K562 (cell line): ENCODE data around the gene SPINK2. TPM values are rescaled to one million over a fixed set of nuclear protein-coding genes. Genes with fewer than 3 reads are reported as not detected.

ENCODE experiments used
- ATAC-seq: fragments of 200-7000 bp; cut with Tn5 transposase; 3 replicates; pipeline ENCODE4 v1.9.1; 2020; ENCODE audit warnings: moderate library complexity
- BruUV-seq: library from RNA; stranded (reverse); fragments of 400-500 nt; replicated peaks from 2 replicates; lab custom pipeline; 2021; lab: Mats Ljungman, UMichigan
- CTCF ChIA-PET: fragments of 300-600 bp; formaldehyde crosslinking; extraction: SDS; loops from one replicate; lab custom pipeline; 2021; ENCODE audit warnings: low intra/inter-chr PET ratio; lab: Yijun Ruan, JAX
- POLR2A ChIA-PET: fragments of 300-600, 350-650 bp; sonication (Branson Sonifier 250); formaldehyde crosslinking; extraction: SDS; loops from one replicate; lab custom pipeline; 2021; ENCODE audit warnings: antibody characterized with exemption, inconsistent platforms; lab: Yijun Ruan, JAX
- DNase-seq, 4 experiments: peaks; one replicate each; pipeline versions ENCODE4 v3.0.0 to v3.0.0-alpha.2; 2011 to 2018; ENCODE audit warnings: low spot score in 3 of 4, mixed read lengths in 3 of 4; ENCODE audit errors: extremely low read depth in 1 of 4
- FAIRE-seq: peaks from 2 replicates; lab custom pipeline; 2011; peaks lifted over from hg19 to GRCh38; lab: Jason Lieb, UNC
- H2AFZ ChIP-seq: 2 replicates; pipeline ENCODE4 v1.6.0; 2011; ENCODE audit warnings: low read depth, low read length, control low read depth, inconsistent platforms
- H3K27ac ChIP-seq: fragments of 200-600 bp; 3 replicates; pipeline ENCODE4 v1.8.0; 2011; ENCODE audit warnings: low read depth, mild to moderate bottlenecking, control low read depth, inconsistent platforms, low read length, moderate library complexity, mixed read lengths; ENCODE audit errors: extremely low read depth
- H3K27me3 ChIP-seq, 2 experiments: fragments of 300-600 bp in 1 of 2; 2 replicates in 1 of 2; 3 replicates in 1 of 2; pipeline versions ENCODE4 v1.6.0 to v1.8.0; 2011; ENCODE audit warnings: inconsistent platforms in 2 of 2, low read length in 2 of 2, mild to moderate bottlenecking in 1 of 2, mixed read lengths in 1 of 2, moderate library complexity in 1 of 2; ENCODE audit not compliant: control insufficient read depth in 2 of 2, insufficient read depth in 2 of 2
- H3K36me3 ChIP-seq: fragments of 300-600 bp; 3 replicates; pipeline ENCODE4 v1.8.0; 2011; ENCODE audit warnings: mild to moderate bottlenecking, low read length, inconsistent platforms; ENCODE audit not compliant: control insufficient read depth, insufficient read depth
- H3K4me1 ChIP-seq, 2 experiments: fragments of 200-600 bp in 1 of 2; replicated peaks in 1 of 2; 2 replicates in 1 of 2; 3 replicates in 1 of 2; pipeline versions ENCODE4 v1.5.1 to v1.8.0; 2011; ENCODE audit warnings: inconsistent platforms in 2 of 2, low read length in 2 of 2, mild to moderate bottlenecking in 1 of 2, mixed read lengths in 1 of 2, moderate library complexity in 1 of 2; ENCODE audit not compliant: control insufficient read depth in 2 of 2, insufficient read depth in 2 of 2
- H3K4me2 ChIP-seq: 2 replicates; pipeline ENCODE4 v1.6.1; 2011; ENCODE audit warnings: low read length, control low read depth, inconsistent platforms, mixed read lengths; ENCODE audit not compliant: insufficient read depth
- H3K4me3 ChIP-seq: fragments of 200-600 bp; sonication (generic), shearing (Covaris generic); 2 replicates; pipeline ENCODE4 v1.5.1; 2016; ENCODE audit warnings: control low read depth, inconsistent platforms
- H3K79me2 ChIP-seq: fragments of 200-600 bp; 3 replicates; pipeline ENCODE4 v1.8.0; 2011; ENCODE audit warnings: low read length, inconsistent platforms; ENCODE audit not compliant: control insufficient read depth, insufficient read depth
- H3K9ac ChIP-seq, 2 experiments: 2 replicates each; pipeline versions ENCODE4 v1.6.0 to v1.6.1; 2011; ENCODE audit warnings: low read depth in 2 of 2, low read length in 2 of 2, control low read depth in 1 of 2, inconsistent platforms in 1 of 2, mild to moderate bottlenecking in 1 of 2, mixed read lengths in 1 of 2; ENCODE audit not compliant: insufficient read depth in 1 of 2
- H3K9me1 ChIP-seq: one replicate; pipeline ENCODE4 v1.6.0; 2011; ENCODE audit warnings: inconsistent platforms, mild to moderate bottlenecking, low read length, moderate library complexity; ENCODE audit not compliant: control insufficient read depth, insufficient read depth
- H3K9me3 ChIP-seq: replicated peaks from 2 replicates; pipeline ENCODE4 v1.5.1; 2011; ENCODE audit warnings: low read depth, low read length, inconsistent platforms; ENCODE audit not compliant: control insufficient read depth, insufficient read depth
- H4K20me1 ChIP-seq: replicated peaks from 2 replicates; pipeline ENCODE4 v1.6.1; 2011; ENCODE audit warnings: low read length, inconsistent platforms, mixed read lengths; ENCODE audit not compliant: control insufficient read depth, insufficient read depth
- OTX1 ChIP-seq: fragments of 450-650 bp; formaldehyde crosslinking; IDR thresholded peaks from 2 replicates; pipeline ENCODE4 v1.4.0; 2022; ENCODE audit warnings: mild to moderate bottlenecking
- PYGO2 ChIP-seq: fragments of 450-650 bp; IDR thresholded peaks from 2 replicates; pipeline ENCODE4 v1.6.1; 2016; ENCODE audit warnings: mild to moderate bottlenecking, missing genetic modification characterization, moderate library complexity, missing compliant biosample characterization
- STAG1 ChIP-seq: sonication (generic); formaldehyde crosslinking; IDR thresholded peaks from 2 replicates; pipeline ENCODE4 v1.5.0; 2020; ENCODE audit warnings: missing genetic modification reagents, borderline replicate concordance
- TRIM28 ChIP-seq: fragments of 450-650 bp; IDR thresholded peaks from 2 replicates; pipeline ENCODE4 v1.6.1; 2017
- WGBS: fragments of 100-300 bp; shearing (Covaris generic); methylation state at CpG from one replicate; pipeline ENCODE4 v1.1.6; 2016; ENCODE audit warnings: low coverage, mixed read lengths; ENCODE audit not compliant: insufficient coverage; ENCODE audit errors: missing lambda C conversion rate; 5-methylcytosine and 5-hydroxymethylcytosine counted together
- in situ Hi-C: fragments of 300-500 bp; cut with MboI; formaldehyde crosslinking; loops from 4 replicates; pipeline ENCODE4 v1.15.0; 2018; ENCODE audit warnings: inconsistent platforms, mixed read lengths
- intact Hi-C: fragments of 100-400 bp; cut with micrococcal nuclease; formaldehyde crosslinking; loops from 2 replicates; pipeline ENCODE4 v1.14.2; 2022
- polyA plus RNA-seq, 8 experiments: library from polyadenylated mRNA; depleted of rRNA in 4 of 8; stranded (reverse) in 5 of 8; unstranded in 3 of 8; fragments of >200 nt; fragmentation: Nextera tagmentation in 2 of 8; fragmentation: Illumina TruSeq in 1 of 8; extraction: Ambion mirVana in 2 of 8; extraction: Trizol in 1 of 8; gene quantifications; 2 replicates each; pipeline versions ENCODE4 v1.2.1 to v1.2.3, GENCODE V29; 2011 to 2014; ENCODE audit warnings: inconsistent platforms in 1 of 8, missing spikeins in 1 of 8
- total RNA-seq, 7 experiments: library from RNA; depleted of rRNA in 6 of 7; stranded (reverse); fragments of >200 nt in 6 of 7; fragmentation: Illumina TruSeq in 2 of 7; extraction: Trizol in 2 of 7; gene quantifications; 2 replicates each; pipeline versions ENCODE4 v1.2.1 to v1.2.3, GENCODE V29; 2011 to 2021; ENCODE audit warnings: low replicate concordance in 1 of 7
- TF ChIP-seq, protein P1 (sequence below): fragments of 250-450 bp; sonication (Bioruptor Pico); IDR thresholded peaks from 2 replicates; pipeline ENCODE4 v1.8.0; 2022; ENCODE audit warnings: moderate library complexity, mild to moderate bottlenecking, inconsistent platforms
- TF ChIP-seq, protein P2 (sequence below): fragments of 250-450 bp; sonication (Bioruptor Pico); IDR thresholded peaks from 2 replicates; pipeline ENCODE4 v1.5.0; 2022; ENCODE audit warnings: mild to moderate bottlenecking
- TF ChIP-seq, protein P3 (sequence below), 2 experiments: fragments of 450-650 bp; IDR thresholded peaks; 2 replicates each; pipeline ENCODE4 v1.6.1; 2018; ENCODE audit warnings: mild to moderate bottlenecking in 2 of 2, low read depth in 1 of 2; ENCODE audit not compliant: partially characterized antibody in 2 of 2

Gene SPINK2
- total and polyA plus RNA-seq, 9 of the 15 experiments (the other 6 are each of a cell fraction or from before 2014, with no cell fraction given), result not detected

DNA sequence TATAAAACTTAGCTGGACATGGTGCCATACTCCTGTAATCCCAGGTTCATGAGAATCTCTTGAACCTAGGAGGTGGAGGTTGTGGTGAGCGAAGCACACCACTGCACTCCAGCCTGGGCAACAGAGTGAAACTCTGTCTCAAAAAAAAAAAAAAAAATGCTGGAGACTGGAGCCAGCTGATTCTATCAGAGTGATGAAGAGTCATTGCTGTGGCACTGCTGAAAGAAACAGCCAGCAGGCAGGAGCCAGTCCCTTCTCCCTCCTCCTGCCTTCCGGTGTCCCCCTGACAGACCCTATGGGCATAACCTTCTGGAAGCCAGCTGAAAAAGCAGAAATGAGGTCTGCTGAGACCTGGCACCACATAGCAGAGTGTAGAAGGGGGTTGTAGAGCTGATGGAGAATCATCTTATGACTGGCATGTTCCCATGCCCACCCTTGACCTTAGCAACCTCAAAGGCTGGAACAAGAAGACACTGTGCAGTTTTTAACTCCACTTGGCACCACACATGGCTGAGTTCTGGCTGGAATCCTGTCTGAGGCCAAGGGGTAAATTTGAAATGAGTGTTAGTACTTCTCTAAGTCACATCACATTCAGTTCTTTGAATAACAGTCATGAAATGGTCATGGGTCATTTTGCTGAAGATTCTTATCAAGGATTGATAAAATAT, 2.6 kb upstream of the SPINK2 start:
- BruUV-seq, result no TSS peak
- no peak for FAIRE-seq
- Histone ChIP-seq H2AFZ (no peak overlapping the region), H3K9me1 (no peaks in the 10 kb centered on the region), H3K36me3 (no peaks in the 10 kb centered on the region), H3K79me2 (no peaks in the 10 kb centered on the region), H3K27ac (no peak overlapping the region), H3K27me3 (peaks cover 7 to 19% of the 10 kb centered on the region in 2 experiments; a peak in 3 of 5 replicates), H3K4me3 (no peak overlapping the region), H3K4me2 (no peak overlapping the region), H3K4me1 (peaks cover 0 to 5% of the 10 kb centered on the region in 2 experiments; a peak in 2 of 5 replicates), H3K9ac (no peak overlapping the region), H3K9me3 (no peaks in the 10 kb centered on the region), H4K20me1 (no peaks in the 10 kb centered on the region)
- 0% methylated on average over 2 of the region's 2 CpGs for WGBS
- DNase-seq, result no peak
- in situ Hi-C loops, result no loop called here
- CTCF ChIA-PET, result no interaction called here
- intact Hi-C loops, result no loop called here
- POLR2A ChIA-PET, result interaction anchor here (0.6 kb wide), 1 partner anchor 23 kb away, joined by 3 read pairs; no protein-coding TSS in a partner anchor
- TF ChIP-seq, protein P1, sequence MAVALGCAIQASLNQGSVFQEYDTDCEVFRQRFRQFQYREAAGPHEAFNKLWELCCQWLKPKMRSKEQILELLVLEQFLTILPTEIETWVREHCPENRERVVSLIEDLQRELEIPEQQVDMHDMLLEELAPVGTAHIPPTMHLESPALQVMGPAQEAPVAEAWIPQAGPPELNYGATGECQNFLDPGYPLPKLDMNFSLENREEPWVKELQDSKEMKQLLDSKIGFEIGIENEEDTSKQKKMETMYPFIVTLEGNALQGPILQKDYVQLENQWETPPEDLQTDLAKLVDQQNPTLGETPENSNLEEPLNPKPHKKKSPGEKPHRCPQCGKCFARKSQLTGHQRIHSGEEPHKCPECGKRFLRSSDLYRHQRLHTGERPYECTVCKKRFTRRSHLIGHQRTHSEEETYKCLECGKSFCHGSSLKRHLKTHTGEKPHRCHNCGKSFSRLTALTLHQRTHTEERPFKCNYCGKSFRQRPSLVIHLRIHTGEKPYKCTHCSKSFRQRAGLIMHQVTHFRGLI (CRISPR knock-in tag), result no peak
- TF ChIP-seq TRIM28 (no peak), PYGO2 (tag) (no peak), OTX1 (no peak), STAG1 (CRISPR knock-in tag) (no peak)
- TF ChIP-seq, protein P2, sequence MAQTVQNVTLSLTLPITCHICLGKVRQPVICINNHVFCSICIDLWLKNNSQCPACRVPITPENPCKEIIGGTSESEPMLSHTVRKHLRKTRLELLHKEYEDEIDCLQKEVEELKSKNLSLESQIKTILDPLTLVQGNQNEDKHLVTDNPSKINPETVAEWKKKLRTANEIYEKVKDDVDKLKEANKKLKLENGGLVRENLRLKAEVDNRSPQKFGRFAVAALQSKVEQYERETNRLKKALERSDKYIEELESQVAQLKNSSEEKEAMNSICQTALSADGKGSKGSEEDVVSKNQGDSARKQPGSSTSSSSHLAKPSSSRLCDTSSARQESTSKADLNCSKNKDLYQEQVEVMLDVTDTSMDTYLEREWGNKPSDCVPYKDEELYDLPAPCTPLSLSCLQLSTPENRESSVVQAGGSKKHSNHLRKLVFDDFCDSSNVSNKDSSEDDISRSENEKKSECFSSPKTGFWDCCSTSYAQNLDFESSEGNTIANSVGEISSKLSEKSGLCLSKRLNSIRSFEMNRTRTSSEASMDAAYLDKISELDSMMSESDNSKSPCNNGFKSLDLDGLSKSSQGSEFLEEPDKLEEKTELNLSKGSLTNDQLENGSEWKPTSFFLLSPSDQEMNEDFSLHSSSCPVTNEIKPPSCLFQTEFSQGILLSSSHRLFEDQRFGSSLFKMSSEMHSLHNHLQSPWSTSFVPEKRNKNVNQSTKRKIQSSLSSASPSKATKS, result no peak
- TF ChIP-seq, protein P3, sequence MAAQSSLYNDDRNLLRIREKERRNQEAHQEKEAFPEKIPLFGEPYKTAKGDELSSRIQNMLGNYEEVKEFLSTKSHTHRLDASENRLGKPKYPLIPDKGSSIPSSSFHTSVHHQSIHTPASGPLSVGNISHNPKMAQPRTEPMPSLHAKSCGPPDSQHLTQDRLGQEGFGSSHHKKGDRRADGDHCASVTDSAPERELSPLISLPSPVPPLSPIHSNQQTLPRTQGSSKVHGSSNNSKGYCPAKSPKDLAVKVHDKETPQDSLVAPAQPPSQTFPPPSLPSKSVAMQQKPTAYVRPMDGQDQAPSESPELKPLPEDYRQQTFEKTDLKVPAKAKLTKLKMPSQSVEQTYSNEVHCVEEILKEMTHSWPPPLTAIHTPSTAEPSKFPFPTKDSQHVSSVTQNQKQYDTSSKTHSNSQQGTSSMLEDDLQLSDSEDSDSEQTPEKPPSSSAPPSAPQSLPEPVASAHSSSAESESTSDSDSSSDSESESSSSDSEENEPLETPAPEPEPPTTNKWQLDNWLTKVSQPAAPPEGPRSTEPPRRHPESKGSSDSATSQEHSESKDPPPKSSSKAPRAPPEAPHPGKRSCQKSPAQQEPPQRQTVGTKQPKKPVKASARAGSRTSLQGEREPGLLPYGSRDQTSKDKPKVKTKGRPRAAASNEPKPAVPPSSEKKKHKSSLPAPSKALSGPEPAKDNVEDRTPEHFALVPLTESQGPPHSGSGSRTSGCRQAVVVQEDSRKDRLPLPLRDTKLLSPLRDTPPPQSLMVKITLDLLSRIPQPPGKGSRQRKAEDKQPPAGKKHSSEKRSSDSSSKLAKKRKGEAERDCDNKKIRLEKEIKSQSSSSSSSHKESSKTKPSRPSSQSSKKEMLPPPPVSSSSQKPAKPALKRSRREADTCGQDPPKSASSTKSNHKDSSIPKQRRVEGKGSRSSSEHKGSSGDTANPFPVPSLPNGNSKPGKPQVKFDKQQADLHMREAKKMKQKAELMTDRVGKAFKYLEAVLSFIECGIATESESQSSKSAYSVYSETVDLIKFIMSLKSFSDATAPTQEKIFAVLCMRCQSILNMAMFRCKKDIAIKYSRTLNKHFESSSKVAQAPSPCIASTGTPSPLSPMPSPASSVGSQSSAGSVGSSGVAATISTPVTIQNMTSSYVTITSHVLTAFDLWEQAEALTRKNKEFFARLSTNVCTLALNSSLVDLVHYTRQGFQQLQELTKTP (IDR thresholded peaks at IDR 0.05; ENCODE audit: low read depth in 1 of 2, partially characterized antibody in 2 of 2), result no peak
- no peak for ATAC-seq
